Endothelial cell of umbilical vein (primary cell): ENCODE measurements around the gene TSPAN9. TPM values are rescaled to one million over a fixed set of nuclear protein-coding genes. Genes with fewer than 3 reads are reported as not detected.

ENCODE experiments used
- BruUV-seq: library from RNA; stranded (reverse); fragments of 400-500 nt; replicated peaks from 2 replicates; lab custom pipeline; 2021; lab: Mats Ljungman, UMichigan
- CTCF ChIA-PET: fragments of 300-600, 350-600 bp; sonication (Branson Sonifier 250); formaldehyde crosslinking; loops from one replicate; lab custom pipeline; 2021; ENCODE audit warnings: antibody characterized with exemption, inconsistent platforms; lab: Charles Lee
- POLR2A ChIA-PET: fragments of 300-600, 350-600 bp; sonication (Branson Sonifier 250); formaldehyde crosslinking; loops from one replicate; lab custom pipeline; 2021; ENCODE audit warnings: antibody characterized with exemption, inconsistent platforms; lab: Charles Lee
- DNase-seq: peaks from one replicate; pipeline ENCODE4 v3.0.0-alpha.2; 2011; ENCODE audit warnings: low read depth, low spot score
- FAIRE-seq: peaks from 2 replicates; lab custom pipeline; 2011; peaks lifted over from hg19 to GRCh38; lab: Jason Lieb, UNC
- H2AFZ ChIP-seq: 2 replicates; pipeline ENCODE4 v1.6.0; 2012; ENCODE audit warnings: low read depth, low read length, control low read depth, inconsistent platforms
- H3K27ac ChIP-seq: 2 replicates; pipeline ENCODE4 v1.5.1; 2011; ENCODE audit warnings: low read depth, mild to moderate bottlenecking, control low read depth, low read length, moderate library complexity; ENCODE audit not compliant: insufficient read depth
- H3K27me3 ChIP-seq, 2 experiments: 2 replicates each; pipeline versions ENCODE4 v1.6.0 to v1.6.1; 2011; ENCODE audit warnings: low read length in 2 of 2, mixed read lengths in 1 of 2; ENCODE audit not compliant: control insufficient read depth in 2 of 2, insufficient read depth in 2 of 2
- H3K36me3 ChIP-seq, 2 experiments: 2 replicates in 1 of 2; 3 replicates in 1 of 2; pipeline ENCODE4 v1.5.1; 2011; ENCODE audit warnings: low read length in 2 of 2, mild to moderate bottlenecking in 1 of 2, moderate library complexity in 1 of 2; ENCODE audit not compliant: control insufficient read depth in 2 of 2, insufficient read depth in 2 of 2; ENCODE audit errors: extremely low read depth in 1 of 2
- H3K4me1 ChIP-seq: 3 replicates; pipeline ENCODE4 v1.5.1; 2011; ENCODE audit warnings: mild to moderate bottlenecking, low read length; ENCODE audit not compliant: control insufficient read depth, insufficient read depth; ENCODE audit errors: extremely low read depth
- H3K4me2 ChIP-seq: 2 replicates; pipeline ENCODE4 v1.6.1; 2011; ENCODE audit warnings: low read length, control low read depth, mixed read lengths; ENCODE audit not compliant: insufficient read depth
- H3K4me3 ChIP-seq, 3 experiments: fragments of 200-600 bp in 1 of 3; sonication (generic), shearing (Covaris generic) in 1 of 3; replicated peaks in 1 of 3; 2 replicates each; pipeline ENCODE4 v1.5.1; 2011 to 2016; ENCODE audit warnings: control low read depth in 3 of 3, low read length in 3 of 3, mild to moderate bottlenecking in 2 of 3, inconsistent platforms in 1 of 3, low read depth in 1 of 3, moderate library complexity in 1 of 3; ENCODE audit not compliant: insufficient read depth in 1 of 3
- H3K79me2 ChIP-seq: 2 replicates; pipeline ENCODE4 v1.6.0; 2012; ENCODE audit warnings: low read length, inconsistent platforms; ENCODE audit not compliant: control insufficient read depth, insufficient read depth
- H3K9ac ChIP-seq: replicated peaks from 2 replicates; pipeline ENCODE3; 2011; ENCODE audit warnings: low read length, control low read depth; ENCODE audit not compliant: insufficient read depth; ENCODE audit errors: extremely low read depth
- H3K9me1 ChIP-seq: replicated peaks from 3 replicates; pipeline ENCODE4 v1.6.0; 2011; ENCODE audit warnings: mild to moderate bottlenecking, low read length; ENCODE audit not compliant: control insufficient read depth, insufficient read depth; ENCODE audit errors: extremely low read depth
- H3K9me3 ChIP-seq: replicated peaks from 2 replicates; pipeline ENCODE4 v1.5.1; 2012; ENCODE audit warnings: low read length, inconsistent platforms; ENCODE audit not compliant: control insufficient read depth, insufficient read depth
- H4K20me1 ChIP-seq: replicated peaks from 2 replicates; pipeline ENCODE3; 2011; ENCODE audit warnings: mild to moderate bottlenecking, low read length; ENCODE audit not compliant: control insufficient read depth, insufficient read depth; ENCODE audit errors: extremely low read depth
- EZH2 ChIP-seq: IDR thresholded peaks from 2 replicates; pipeline ENCODE4 v1.6.1; 2012; ENCODE audit warnings: borderline replicate concordance, low read depth, mild to moderate bottlenecking, moderate library complexity, low read length, inconsistent platforms; ENCODE audit not compliant: severe bottlenecking
- FOS ChIP-seq: IDR thresholded peaks from 2 replicates; pipeline ENCODE4 v1.6.1; 2011; ENCODE audit warnings: mild to moderate bottlenecking, low read length, moderate library complexity, borderline replicate concordance; ENCODE audit not compliant: insufficient read depth
- GATA2 ChIP-seq: IDR thresholded peaks from 2 replicates; pipeline ENCODE4 v1.7.0; 2011; ENCODE audit warnings: low read depth, mild to moderate bottlenecking, moderate library complexity, mixed read lengths, low read length; ENCODE audit not compliant: insufficient read length, insufficient read depth
- JUN ChIP-seq: IDR thresholded peaks from 2 replicates; pipeline ENCODE4 v1.6.1; 2011; ENCODE audit warnings: borderline replicate concordance, low read depth; ENCODE audit not compliant: insufficient read length, insufficient read depth
- MYC ChIP-seq: IDR thresholded peaks from one replicate; pipeline ENCODE4 v1.6.1; 2011; ENCODE audit warnings: mild to moderate bottlenecking, low read depth, low read length
- POLR2A ChIP-seq: IDR thresholded peaks from 2 replicates; pipeline ENCODE4 v1.6.1; 2012; ENCODE audit warnings: low read depth, mild to moderate bottlenecking, control low read depth, low read length
- POLR2AphosphoS5 ChIP-seq: IDR thresholded peaks from 2 replicates; pipeline ENCODE4 v1.6.1; 2012; ENCODE audit warnings: low read depth, mild to moderate bottlenecking, control low read depth, low read length, moderate library complexity; ENCODE audit not compliant: insufficient read depth
- dilution Hi-C: fragments of 300-500 bp; cut with MboI; formaldehyde crosslinking; loops from one replicate; pipeline ENCODE4 v1.15.0; 2019; ENCODE audit warnings: low sequenced_read_pairs; ENCODE audit not compliant: extremely low pct_ligation_motif_present
- intact Hi-C: fragments of 100-400 bp; cut with micrococcal nuclease; formaldehyde crosslinking; loops from one replicate; pipeline ENCODE4 v1.10.0; 2022
- polyA plus RNA-seq, 4 experiments: library from polyadenylated mRNA; depleted of rRNA in 3 of 4; stranded (reverse) in 3 of 4; unstranded in 1 of 4; fragments of >200 nt; gene quantifications; 2 replicates each; pipeline versions ENCODE4 v1.2.1 to v1.2.3, GENCODE V29; 2011 to 2012; ENCODE audit warnings: missing spikeins in 1 of 4
- total RNA-seq: library from RNA; stranded (reverse); gene quantifications from 2 replicates; pipeline ENCODE4 v1.2.3, GENCODE V29; 2021
- TF ChIP-seq, protein P1 (sequence below): IDR thresholded peaks from 2 replicates; pipeline ENCODE4 v1.6.1; 2011; ENCODE audit not compliant: insufficient read depth, insufficient read length
- TF ChIP-seq, protein P2 (sequence below), 2 donors: IDR thresholded peaks; 1 replicate in 1 of 2; 2 replicates in 1 of 2; pipeline ENCODE4 v1.5.1; 2011; ENCODE audit warnings: low read length in 2 of 2, mild to moderate bottlenecking in 2 of 2, moderate library complexity in 2 of 2, control low read depth in 1 of 2, inconsistent platforms in 1 of 2, low read depth in 1 of 2; ENCODE audit not compliant: insufficient read depth in 1 of 2; ENCODE audit errors: extremely low read depth in 1 of 2

TSPAN9 gene
- total and polyA plus RNA-seq, 2 donors (not counting 3 experiments of a cell fraction or from before 2014, with no cell fraction given), result 43.3 to 66.8 TPM

DNA sequence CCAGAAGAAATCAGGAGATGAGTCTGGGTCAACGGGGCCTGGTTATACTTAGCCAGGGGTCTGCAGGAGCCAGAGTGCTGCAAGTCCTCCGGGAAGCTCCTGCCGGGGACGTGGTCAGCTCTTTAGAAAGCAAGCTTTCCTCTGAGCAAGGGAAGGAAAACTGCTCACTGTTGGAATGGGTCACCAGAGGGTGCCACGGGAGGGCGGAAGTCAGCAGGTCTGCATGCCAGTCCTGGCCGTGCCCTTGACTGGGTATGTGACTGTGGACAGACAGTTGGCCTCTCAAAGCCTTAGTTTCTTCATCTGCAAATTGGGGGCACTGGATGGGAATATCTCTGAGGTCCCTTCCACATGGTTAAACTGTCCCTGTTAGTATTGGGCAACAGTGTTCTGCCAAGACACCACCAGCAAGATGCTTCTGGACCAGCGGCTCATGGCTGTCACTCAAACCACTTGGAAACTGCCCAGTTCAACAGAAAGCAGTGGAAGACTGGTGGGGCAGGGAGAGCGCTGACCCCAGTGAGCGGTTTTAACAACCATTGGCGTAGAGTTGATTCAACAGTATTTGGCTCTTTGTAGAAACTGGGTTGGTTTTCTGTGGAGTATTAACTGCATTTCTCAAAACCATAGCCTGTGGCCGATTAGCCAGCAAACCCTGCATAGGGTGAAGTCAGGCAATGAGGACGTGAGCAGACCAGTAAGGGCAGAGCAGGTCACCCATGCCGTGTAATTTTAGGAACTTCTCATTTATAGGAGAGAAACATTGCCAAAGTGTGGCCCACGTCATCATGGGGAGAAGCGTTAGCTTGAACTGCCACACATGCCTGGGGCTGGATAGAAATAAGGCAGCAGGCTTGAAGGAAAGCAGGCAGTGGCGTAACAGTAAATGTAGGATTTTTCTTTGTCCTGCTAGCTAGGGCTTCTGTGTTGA, 249.9 kb downstream of the TSPAN9 start:
- FAIRE-seq, result no peak
- Histone ChIP-seq H3K27me3 (peaks cover 0 to 2% of the 10 kb centered on the region in 2 experiments), H3K36me3 (no peaks in the 10 kb centered on the region), H3K9ac (no peak overlapping the region), H3K79me2 (no peaks in the 10 kb centered on the region), H2AFZ (no peak overlapping the region), H3K4me2 (no peak overlapping the region), H3K4me1 (no peaks in the 10 kb centered on the region), H4K20me1 (no peaks in the 10 kb centered on the region), H3K27ac (no peak overlapping the region), H3K4me3 (no peak overlapping the region), H3K9me3 (no peaks in the 10 kb centered on the region), H3K9me1 (no peaks in the 10 kb centered on the region)
- dilution Hi-C loops, result no loop called here
- no peak for DNase-seq
- intact Hi-C loops, result no loop called here
- ChIA-PET POLR2A (no interaction called here), CTCF (interaction anchor here (0.9 kb wide), 1 partner anchor 27 kb away, joined by 4 read pairs; no protein-coding TSS in a partner anchor)
- BruUV-seq, result no TSS peak
- TF ChIP-seq, protein P1, sequence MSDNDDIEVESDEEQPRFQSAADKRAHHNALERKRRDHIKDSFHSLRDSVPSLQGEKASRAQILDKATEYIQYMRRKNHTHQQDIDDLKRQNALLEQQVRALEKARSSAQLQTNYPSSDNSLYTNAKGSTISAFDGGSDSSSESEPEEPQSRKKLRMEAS, result no peak
- TF ChIP-seq JUN (no peak), POLR2AphosphoS5 (no peak), EZH2 (no peak), MYC (no peak), POLR2A (no peak), FOS (no peak), GATA2 (no peak)
- TF ChIP-seq, protein P2, sequence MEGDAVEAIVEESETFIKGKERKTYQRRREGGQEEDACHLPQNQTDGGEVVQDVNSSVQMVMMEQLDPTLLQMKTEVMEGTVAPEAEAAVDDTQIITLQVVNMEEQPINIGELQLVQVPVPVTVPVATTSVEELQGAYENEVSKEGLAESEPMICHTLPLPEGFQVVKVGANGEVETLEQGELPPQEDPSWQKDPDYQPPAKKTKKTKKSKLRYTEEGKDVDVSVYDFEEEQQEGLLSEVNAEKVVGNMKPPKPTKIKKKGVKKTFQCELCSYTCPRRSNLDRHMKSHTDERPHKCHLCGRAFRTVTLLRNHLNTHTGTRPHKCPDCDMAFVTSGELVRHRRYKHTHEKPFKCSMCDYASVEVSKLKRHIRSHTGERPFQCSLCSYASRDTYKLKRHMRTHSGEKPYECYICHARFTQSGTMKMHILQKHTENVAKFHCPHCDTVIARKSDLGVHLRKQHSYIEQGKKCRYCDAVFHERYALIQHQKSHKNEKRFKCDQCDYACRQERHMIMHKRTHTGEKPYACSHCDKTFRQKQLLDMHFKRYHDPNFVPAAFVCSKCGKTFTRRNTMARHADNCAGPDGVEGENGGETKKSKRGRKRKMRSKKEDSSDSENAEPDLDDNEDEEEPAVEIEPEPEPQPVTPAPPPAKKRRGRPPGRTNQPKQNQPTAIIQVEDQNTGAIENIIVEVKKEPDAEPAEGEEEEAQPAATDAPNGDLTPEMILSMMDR (IDR thresholded peaks at IDR 0.05; ENCODE audit: extremely low read depth in 1 of 2, insufficient read depth in 1 of 2, low read depth in 1 of 2, low read length in 2 of 2), result no peak
